ENCODE measurements around the gene C1QTNF9B. TPM values are rescaled to one million over a fixed set of nuclear protein-coding genes. Genes with fewer than 3 reads are reported as not detected.
A peak's percentile ranks its signal among the peaks of the same experiment; 100 is the strongest.

Gene C1QTNF9B
- total RNA-seq, 1 donor from 2014 or later = not detected

GRCh38 chr13:23868521-23868920, 28.8 kb downstream of the C1QTNF9B start:
- Histone ChIP-seq H3K4me2 (no peak overlapping the region), H3K27ac (no peak overlapping the region), H4K20me1 (ENCODE audit: low read depth) (no peaks in the 10 kb centered on the region), H3K4me3 (no peak overlapping the region), H2AFZ (replicated peaks) (no peak overlapping the region), H3K9ac (no peak overlapping the region), H3K9me3 (ENCODE audit: low read depth) (no peaks in the 10 kb centered on the region), H3K79me2 (ENCODE audit: low read depth) (no peaks in the 10 kb centered on the region), H3F3A (ENCODE audit: low read depth) (no peaks in the 10 kb centered on the region), H3K27me3 (no peaks in the 10 kb centered on the region), H3K4me1 (no peaks in the 10 kb centered on the region), H3K36me3 (no peaks in the 10 kb centered on the region)
- TF ChIP-seq CTCF (IDR thresholded peaks at IDR 0.05) (no peak), EZH2 (IDR thresholded peaks at IDR 0.05) (no peak), EZH2phosphoT487 (IDR thresholded peaks at IDR 0.05) (no peak)
- Mint-ChIP-seq H3K9me3 (no peaks in the 10 kb centered on the region), H3K27ac (no peak overlapping the region), H3K4me1 (no peaks in the 10 kb centered on the region), H3K36me3 (peaks cover under 1% of the 10 kb centered on the region), H3K27me3 (ENCODE audit: insufficient read depth, low read depth) (no peaks in the 10 kb centered on the region), H3K4me3 (no peak overlapping the region)
- DNase-seq (ENCODE audit: low spot score) = no peak

- Histone ChIP-seq H3K36me3 (no peaks in the 10 kb centered on the region), H3K9ac (no peak overlapping the region), H3K27ac (no peak overlapping the region), H4K20me1 (ENCODE audit: low read depth) (no peaks in the 10 kb centered on the region), H3K4me1 (no peaks in the 10 kb centered on the region), H2AFZ (replicated peaks) (no peak overlapping the region), H3F3A (ENCODE audit: low read depth) (no peaks in the 10 kb centered on the region), H3K9me3 (ENCODE audit: low read depth) (no peaks in the 10 kb centered on the region), H3K79me2 (ENCODE audit: low read depth) (no peaks in the 10 kb centered on the region), H3K27me3 (no peaks in the 10 kb centered on the region), H3K4me2 (no peak overlapping the region), H3K4me3 (no peak overlapping the region)
- Mint-ChIP-seq H3K4me1 (no peaks in the 10 kb centered on the region), H3K36me3 (peaks cover 2% of the 10 kb centered on the region), H3K27me3 (ENCODE audit: insufficient read depth, low read depth) (no peaks in the 10 kb centered on the region), H3K4me3 (no peak overlapping the region), H3K9me3 (no peaks in the 10 kb centered on the region), H3K27ac (no peak overlapping the region)
- TF ChIP-seq EZH2 (IDR thresholded peaks at IDR 0.05) = no peak
- TF ChIP-seq CTCF (IDR thresholded peaks at IDR 0.05) = no peak
- no peak for TF ChIP-seq EZH2phosphoT487 (IDR thresholded peaks at IDR 0.05)
- peak; percentile 18 for DNase-seq (ENCODE audit: low spot score)
Measured at GRCh38 chr13:23867027-23867491, 30.2 kb downstream of the C1QTNF9B start.

- Histone ChIP-seq H3K27ac (no peak overlapping the region), H2AFZ (replicated peaks) (no peak overlapping the region)
Measured at GRCh38 chr13:23866420-23867026, 30.8 kb downstream of the C1QTNF9B start.

More at GRCh38 chr13:23866420-23867026, 30.8 kb downstream of the C1QTNF9B start:
- no peaks in the 10 kb centered on the region for H3K4me1 Mint-ChIP-seq
- Histone ChIP-seq H3F3A (ENCODE audit: low read depth) (no peaks in the 10 kb centered on the region), H4K20me1 (ENCODE audit: low read depth) (no peaks in the 10 kb centered on the region), H3K4me2 (no peak overlapping the region), H3K9ac (no peak overlapping the region), H3K36me3 (no peaks in the 10 kb centered on the region), H3K27me3 (no peaks in the 10 kb centered on the region), H3K9me3 (ENCODE audit: low read depth) (no peaks in the 10 kb centered on the region), H3K4me1 (no peaks in the 10 kb centered on the region), H3K79me2 (ENCODE audit: low read depth) (no peaks in the 10 kb centered on the region), H3K4me3 (no peak overlapping the region)
- no peak overlapping the region for H3K4me3 Mint-ChIP-seq
- no peaks in the 10 kb centered on the region for H3K9me3 Mint-ChIP-seq
- TF ChIP-seq EZH2phosphoT487 (IDR thresholded peaks at IDR 0.05) (no peak), CTCF (IDR thresholded peaks at IDR 0.05) (no peak), EZH2 (IDR thresholded peaks at IDR 0.05) (no peak)
- DNase-seq (ENCODE audit: low spot score) = no peak
- no peaks in the 10 kb centered on the region for H3K27me3 Mint-ChIP-seq (ENCODE audit: insufficient read depth, low read depth)
- H3K36me3 Mint-ChIP-seq = peaks cover 2% of the 10 kb centered on the region
- H3K27ac Mint-ChIP-seq = no peak overlapping the region
